Measurements from ENCODE around the gene ABCA10. TPM values are rescaled to one million over a fixed set of nuclear protein-coding genes. Genes with fewer than 3 reads are reported as not detected.

ABCA10 gene
- total RNA-seq, 1 donor, result 1.8 TPM

DNA sequence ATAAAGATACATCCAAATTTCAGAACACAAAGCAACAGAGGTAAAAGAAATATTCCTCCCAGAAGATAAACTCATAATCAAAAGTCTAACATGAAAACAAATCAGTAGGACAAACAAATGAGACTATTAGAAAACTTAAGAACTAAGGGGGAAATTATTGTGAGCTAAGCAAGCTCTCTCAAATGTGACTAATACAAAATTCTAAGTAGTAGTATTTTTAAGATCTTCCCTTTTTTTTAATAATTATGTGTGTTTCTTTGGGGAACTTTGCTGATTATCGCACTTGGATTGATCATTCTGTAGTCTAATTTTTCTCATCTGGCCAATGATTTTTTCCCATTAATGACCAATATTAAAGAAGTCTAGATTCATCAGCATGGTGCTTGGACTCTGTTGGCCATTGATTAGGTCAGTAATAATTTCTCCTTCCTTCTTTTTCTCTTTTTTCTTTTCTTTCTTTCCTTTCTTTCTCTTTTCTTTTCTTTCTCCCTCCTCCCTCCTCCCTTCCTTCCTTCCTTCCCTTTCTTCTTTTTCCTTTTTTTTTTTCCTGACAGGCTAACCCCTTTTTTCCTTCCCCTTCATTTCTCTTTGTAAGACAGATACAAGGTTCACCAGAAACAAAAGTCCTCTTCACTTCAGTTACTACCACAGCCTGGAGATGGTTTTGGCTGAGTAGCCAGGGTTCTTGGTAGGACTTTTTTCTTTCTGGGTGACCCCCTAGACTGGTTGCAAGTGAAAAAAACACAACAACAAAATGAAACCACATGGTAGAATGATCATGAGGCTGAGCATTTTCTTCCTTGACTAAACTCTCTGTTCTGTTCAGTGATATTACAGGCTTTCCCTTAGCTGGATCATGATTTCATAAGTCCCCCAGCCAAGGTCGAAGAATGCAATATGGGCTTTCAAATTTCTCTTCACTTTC lies 84.0 kb downstream of the ABCA10 start:
- H3K36me3 ChIP-seq (ENCODE audit: insufficient read depth, low read length), result no peaks in the 10 kb centered on the region
- H3K79me2 ChIP-seq (ENCODE audit: insufficient read depth, low read length), result no peaks in the 10 kb centered on the region
- no peak for TF ChIP-seq CTCF (IDR thresholded peaks at IDR 0.05; ENCODE audit: extremely low read depth, low read depth, low read length)
- H4K20me1 ChIP-seq (ENCODE audit: insufficient read depth, low read length), result no peaks in the 10 kb centered on the region
- no peaks in the 10 kb centered on the region for H3K27me3 ChIP-seq (ENCODE audit: insufficient read depth, low read length)
- no peak overlapping the region for H3K27ac ChIP-seq (ENCODE audit: low read depth, low read length)
- H3K9me3 ChIP-seq (ENCODE audit: low read depth, low read length), result no peaks in the 10 kb centered on the region
- peaks cover 17% of the 10 kb centered on the region for H3K4me1 ChIP-seq (ENCODE audit: insufficient read depth, low read length)
- peak overlapping the region; percentile 21 for H2AFZ ChIP-seq (ENCODE audit: low read length)
- no peak for DNase-seq (ENCODE audit: insufficient read length, low spot score, missing footprints)
- no peak overlapping the region for H3K4me3 ChIP-seq (ENCODE audit: insufficient read depth, low read length)
- no peak overlapping the region for H3K4me2 ChIP-seq (ENCODE audit: insufficient read depth, low read length)

DNA sequence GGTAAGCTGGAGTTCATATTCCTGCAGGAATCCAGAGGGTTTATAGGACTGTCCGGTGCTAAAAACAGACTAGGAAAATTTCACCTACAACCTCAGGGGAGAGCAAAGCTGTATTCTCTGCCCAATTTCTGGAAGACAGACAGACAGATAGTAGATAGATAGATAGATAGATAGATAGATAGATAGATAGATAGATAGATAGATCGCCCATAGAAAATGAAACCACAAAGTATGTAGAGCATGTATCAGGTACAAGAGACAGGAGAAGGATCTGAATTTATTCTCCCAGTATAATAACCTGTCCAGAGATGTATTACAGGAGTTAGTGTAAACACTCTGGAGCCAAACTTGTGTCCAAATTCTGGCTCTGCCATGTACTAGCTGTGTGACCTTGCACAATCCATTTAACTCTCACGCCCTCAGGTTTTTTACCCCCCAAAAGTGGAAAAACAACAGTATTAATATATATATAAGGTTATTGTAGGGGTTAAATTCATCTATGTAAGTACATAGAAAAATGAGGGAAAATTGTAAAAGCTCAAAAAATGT lies 84.9 kb downstream of the ABCA10 start:
- H3K27ac ChIP-seq (ENCODE audit: low read depth, low read length), result no peak overlapping the region
- no peaks in the 10 kb centered on the region for H3K9me3 ChIP-seq (ENCODE audit: low read depth, low read length)
- no peaks in the 10 kb centered on the region for H3K79me2 ChIP-seq (ENCODE audit: insufficient read depth, low read length)
- no peak overlapping the region for H3K4me2 ChIP-seq (ENCODE audit: insufficient read depth, low read length)
- no peak overlapping the region for H3K4me3 ChIP-seq (ENCODE audit: insufficient read depth, low read length)
- peaks cover 17% of the 10 kb centered on the region for H3K4me1 ChIP-seq (ENCODE audit: insufficient read depth, low read length)
- no peaks in the 10 kb centered on the region for H3K27me3 ChIP-seq (ENCODE audit: insufficient read depth, low read length)
- TF ChIP-seq CTCF (IDR thresholded peaks at IDR 0.05; ENCODE audit: extremely low read depth, low read depth, low read length), result no peak
- no peaks in the 10 kb centered on the region for H4K20me1 ChIP-seq (ENCODE audit: insufficient read depth, low read length)
- no peaks in the 10 kb centered on the region for H3K36me3 ChIP-seq (ENCODE audit: insufficient read depth, low read length)
- no peak for DNase-seq (ENCODE audit: insufficient read length, low spot score, missing footprints)
- H2AFZ ChIP-seq (ENCODE audit: low read length), result peak overlapping the region; percentile 10

DNA sequence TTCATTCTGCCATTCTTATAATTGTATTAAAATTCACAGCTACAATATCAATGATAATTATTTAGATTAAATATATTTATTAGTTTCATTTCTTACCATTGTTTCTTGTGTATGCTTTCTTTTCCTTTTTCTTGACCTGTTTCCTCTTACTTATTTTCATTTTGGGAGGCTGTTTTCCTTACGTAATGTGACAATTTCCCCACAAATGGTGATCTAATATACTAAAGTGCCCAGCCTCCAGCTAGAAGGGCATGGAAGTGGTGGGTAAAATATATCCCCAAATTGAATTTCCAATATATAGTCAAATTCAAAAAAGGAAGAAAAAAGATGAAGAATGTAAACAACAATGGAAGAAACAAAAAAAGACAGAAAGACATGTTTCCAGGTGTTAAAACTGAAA lies 85.5 kb downstream of the ABCA10 start:
- DNase-seq (ENCODE audit: insufficient read length, low spot score, missing footprints), result no peak
- Histone ChIP-seq H3K27me3 (ENCODE audit: insufficient read depth, low read length) (no peaks in the 10 kb centered on the region), H3K4me2 (ENCODE audit: insufficient read depth, low read length) (no peak overlapping the region), H3K27ac (ENCODE audit: low read depth, low read length) (no peak overlapping the region), H4K20me1 (ENCODE audit: insufficient read depth, low read length) (no peaks in the 10 kb centered on the region), H3K4me1 (ENCODE audit: insufficient read depth, low read length) (peaks cover 17% of the 10 kb centered on the region), H3K9me3 (ENCODE audit: low read depth, low read length) (no peaks in the 10 kb centered on the region), H2AFZ (ENCODE audit: low read length) (peak overlapping the region; percentile 10), H3K4me3 (ENCODE audit: insufficient read depth, low read length) (no peak overlapping the region), H3K79me2 (ENCODE audit: insufficient read depth, low read length) (no peaks in the 10 kb centered on the region), H3K36me3 (ENCODE audit: insufficient read depth, low read length) (no peaks in the 10 kb centered on the region)
- no peak for TF ChIP-seq CTCF (IDR thresholded peaks at IDR 0.05; ENCODE audit: extremely low read depth, low read depth, low read length)

GRCh38 chr17:69142175-69142802 lies 86.3 kb downstream of the ABCA10 start:
- Histone ChIP-seq H3K4me1 (ENCODE audit: insufficient read depth, low read length) (peaks cover 17% of the 10 kb centered on the region), H3K4me3 (ENCODE audit: insufficient read depth, low read length) (peak overlapping the region; percentile 37), H3K4me2 (ENCODE audit: insufficient read depth, low read length) (peak overlapping the region; percentile 71), H4K20me1 (ENCODE audit: insufficient read depth, low read length) (no peaks in the 10 kb centered on the region), H3K79me2 (ENCODE audit: insufficient read depth, low read length) (no peaks in the 10 kb centered on the region), H3K27ac (ENCODE audit: low read depth, low read length) (peak overlapping the region; percentile 59), H3K27me3 (ENCODE audit: insufficient read depth, low read length) (no peaks in the 10 kb centered on the region), H2AFZ (ENCODE audit: low read length) (peak overlapping the region; percentile 77), H3K9me3 (ENCODE audit: low read depth, low read length) (no peaks in the 10 kb centered on the region), H3K36me3 (ENCODE audit: insufficient read depth, low read length) (no peaks in the 10 kb centered on the region)
- no peak for DNase-seq (ENCODE audit: insufficient read length, low spot score, missing footprints)
- no peak for TF ChIP-seq CTCF (IDR thresholded peaks at IDR 0.05; ENCODE audit: extremely low read depth, low read depth, low read length)

All from osteoblast (primary cell).